ENCODE data around the gene NOL3. TPM values are rescaled to one million over a fixed set of nuclear protein-coding genes. Genes with fewer than 3 reads are reported as not detected.

Gene NOL3
- polyA plus RNA-seq, 1 of the 3 experiments (the other 2 are of a cell fraction): 34.1 TPM

DNA sequence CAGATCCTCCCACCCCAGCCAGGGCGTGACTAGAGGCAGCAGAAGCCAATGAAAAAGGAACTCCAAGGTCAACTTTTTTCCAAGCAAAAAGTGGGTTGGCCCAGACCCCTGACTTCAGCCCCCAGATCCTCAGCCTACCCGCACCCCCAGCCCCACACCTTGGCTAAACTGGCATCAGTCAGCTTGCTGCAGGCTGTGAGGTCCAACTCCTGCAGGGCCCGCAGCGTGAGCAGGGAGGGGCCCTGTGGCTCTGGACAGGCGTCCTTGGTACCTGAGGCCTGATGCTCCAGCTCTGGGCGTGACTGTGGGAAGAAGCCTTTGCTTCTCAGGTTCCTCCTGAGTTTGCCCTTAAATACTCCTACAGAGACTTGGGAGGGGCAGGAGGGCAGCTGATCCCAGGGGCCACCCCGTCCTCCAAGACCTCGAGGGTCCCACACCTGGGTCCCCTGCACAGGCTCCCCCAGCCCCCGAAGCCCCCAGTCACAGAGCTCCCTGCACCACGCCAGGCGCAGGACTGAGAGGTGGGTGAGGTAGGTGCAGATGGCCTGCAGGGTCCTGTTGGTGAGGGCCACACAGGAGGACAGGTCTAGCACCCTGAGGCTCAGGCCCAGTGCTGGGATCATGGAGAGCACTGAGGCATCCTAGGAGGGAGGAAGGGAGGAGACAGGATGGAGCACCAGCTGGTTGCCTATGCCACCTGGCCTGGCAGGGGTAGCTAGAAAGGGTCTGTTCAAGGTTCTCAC is 38.0 kb downstream of the NOL3 start:
- no peaks in the 10 kb centered on the region for H3K27me3 ChIP-seq (ENCODE audit: insufficient read depth)
- ChIA-PET CTCF (interaction anchor here (0.6 to 1.4 kb wide), 6 partner anchors 10 to 190 kb away, joined by 3 to 5 read pairs (median 4); partner anchors contain the start of gene TMEM208), POLR2A (interaction anchor here (1.0 to 4.0 kb wide), 5 partner anchors 9 to 19 kb away, joined by 4 to 21 read pairs (median 8); partner anchors contain the start of gene TMEM208)
- no peak overlapping the region for H2AFZ ChIP-seq (ENCODE audit: low read depth)
- no peaks in the 10 kb centered on the region for H3K9me3 ChIP-seq
- no peak overlapping the region for H3K9ac ChIP-seq
- H3K4me2 ChIP-seq: no peak overlapping the region
- peaks cover 0 to 9% of the 10 kb centered on the region in 2 experiments for H3K36me3 ChIP-seq (replicated peaks in 1 of 2; ENCODE audit: control insufficient read depth in 1 of 2, insufficient read depth in 2 of 2, low read length in 1 of 2)
- no peak for TF ChIP-seq GABPA (IDR thresholded peaks at IDR 0.05; ENCODE audit: low read depth)
- no peak for TF ChIP-seq EP300 (IDR thresholded peaks at IDR 0.05; ENCODE audit: borderline replicate concordance in 1 of 2, low read depth in 1 of 2, low read length in 1 of 2)
- no peak for TF ChIP-seq TAF1 (IDR thresholded peaks at IDR 0.05; ENCODE audit: borderline replicate concordance, low read depth, low read length)
- TF ChIP-seq MEF2A (IDR thresholded peaks at IDR 0.05; ENCODE audit: borderline replicate concordance, low read depth): no peak
- TF ChIP-seq, protein P1, sequence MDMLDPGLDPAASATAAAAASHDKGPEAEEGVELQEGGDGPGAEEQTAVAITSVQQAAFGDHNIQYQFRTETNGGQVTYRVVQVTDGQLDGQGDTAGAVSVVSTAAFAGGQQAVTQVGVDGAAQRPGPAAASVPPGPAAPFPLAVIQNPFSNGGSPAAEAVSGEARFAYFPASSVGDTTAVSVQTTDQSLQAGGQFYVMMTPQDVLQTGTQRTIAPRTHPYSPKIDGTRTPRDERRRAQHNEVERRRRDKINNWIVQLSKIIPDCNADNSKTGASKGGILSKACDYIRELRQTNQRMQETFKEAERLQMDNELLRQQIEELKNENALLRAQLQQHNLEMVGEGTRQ (IDR thresholded peaks at IDR 0.05; ENCODE audit: borderline replicate concordance, low read depth, low read length): no peak
- no peak for TF ChIP-seq FOXM1 (IDR thresholded peaks at IDR 0.05; ENCODE audit: low read depth)
- no peak for TF ChIP-seq MXI1 (IDR thresholded peaks at IDR 0.05; ENCODE audit: low read depth, low read length)
- no peak for TF ChIP-seq RCOR1 (IDR thresholded peaks at IDR 0.05; ENCODE audit: low read length)
- TF ChIP-seq NFIC (IDR thresholded peaks at IDR 0.05; ENCODE audit: borderline replicate concordance): no peak
- no peak for TF ChIP-seq TEAD4 (IDR thresholded peaks at IDR 0.05; ENCODE audit: borderline replicate concordance, insufficient read depth)
- TF ChIP-seq, protein P2, sequence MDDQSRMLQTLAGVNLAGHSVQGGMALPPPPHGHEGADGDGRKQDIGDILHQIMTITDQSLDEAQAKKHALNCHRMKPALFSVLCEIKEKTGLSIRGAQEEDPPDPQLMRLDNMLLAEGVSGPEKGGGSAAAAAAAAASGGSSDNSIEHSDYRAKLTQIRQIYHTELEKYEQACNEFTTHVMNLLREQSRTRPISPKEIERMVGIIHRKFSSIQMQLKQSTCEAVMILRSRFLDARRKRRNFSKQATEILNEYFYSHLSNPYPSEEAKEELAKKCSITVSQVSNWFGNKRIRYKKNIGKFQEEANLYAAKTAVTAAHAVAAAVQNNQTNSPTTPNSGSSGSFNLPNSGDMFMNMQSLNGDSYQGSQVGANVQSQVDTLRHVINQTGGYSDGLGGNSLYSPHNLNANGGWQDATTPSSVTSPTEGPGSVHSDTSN (IDR thresholded peaks at IDR 0.05): no peak
- TF ChIP-seq RAD21 (IDR thresholded peaks at IDR 0.05; ENCODE audit: low read length): no peak
- TF ChIP-seq, protein P3, sequence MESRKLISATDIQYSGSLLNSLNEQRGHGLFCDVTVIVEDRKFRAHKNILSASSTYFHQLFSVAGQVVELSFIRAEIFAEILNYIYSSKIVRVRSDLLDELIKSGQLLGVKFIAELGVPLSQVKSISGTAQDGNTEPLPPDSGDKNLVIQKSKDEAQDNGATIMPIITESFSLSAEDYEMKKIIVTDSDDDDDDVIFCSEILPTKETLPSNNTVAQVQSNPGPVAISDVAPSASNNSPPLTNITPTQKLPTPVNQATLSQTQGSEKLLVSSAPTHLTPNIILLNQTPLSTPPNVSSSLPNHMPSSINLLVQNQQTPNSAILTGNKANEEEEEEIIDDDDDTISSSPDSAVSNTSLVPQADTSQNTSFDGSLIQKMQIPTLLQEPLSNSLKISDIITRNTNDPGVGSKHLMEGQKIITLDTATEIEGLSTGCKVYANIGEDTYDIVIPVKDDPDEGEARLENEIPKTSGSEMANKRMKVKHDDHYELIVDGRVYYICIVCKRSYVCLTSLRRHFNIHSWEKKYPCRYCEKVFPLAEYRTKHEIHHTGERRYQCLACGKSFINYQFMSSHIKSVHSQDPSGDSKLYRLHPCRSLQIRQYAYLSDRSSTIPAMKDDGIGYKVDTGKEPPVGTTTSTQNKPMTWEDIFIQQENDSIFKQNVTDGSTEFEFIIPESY (IDR thresholded peaks at IDR 0.05; ENCODE audit: borderline replicate concordance, low read depth): no peak
- no peak for TF ChIP-seq GATA2 (CRISPR knock-in tag; IDR thresholded peaks at IDR 0.05)
- TF ChIP-seq, protein P4, sequence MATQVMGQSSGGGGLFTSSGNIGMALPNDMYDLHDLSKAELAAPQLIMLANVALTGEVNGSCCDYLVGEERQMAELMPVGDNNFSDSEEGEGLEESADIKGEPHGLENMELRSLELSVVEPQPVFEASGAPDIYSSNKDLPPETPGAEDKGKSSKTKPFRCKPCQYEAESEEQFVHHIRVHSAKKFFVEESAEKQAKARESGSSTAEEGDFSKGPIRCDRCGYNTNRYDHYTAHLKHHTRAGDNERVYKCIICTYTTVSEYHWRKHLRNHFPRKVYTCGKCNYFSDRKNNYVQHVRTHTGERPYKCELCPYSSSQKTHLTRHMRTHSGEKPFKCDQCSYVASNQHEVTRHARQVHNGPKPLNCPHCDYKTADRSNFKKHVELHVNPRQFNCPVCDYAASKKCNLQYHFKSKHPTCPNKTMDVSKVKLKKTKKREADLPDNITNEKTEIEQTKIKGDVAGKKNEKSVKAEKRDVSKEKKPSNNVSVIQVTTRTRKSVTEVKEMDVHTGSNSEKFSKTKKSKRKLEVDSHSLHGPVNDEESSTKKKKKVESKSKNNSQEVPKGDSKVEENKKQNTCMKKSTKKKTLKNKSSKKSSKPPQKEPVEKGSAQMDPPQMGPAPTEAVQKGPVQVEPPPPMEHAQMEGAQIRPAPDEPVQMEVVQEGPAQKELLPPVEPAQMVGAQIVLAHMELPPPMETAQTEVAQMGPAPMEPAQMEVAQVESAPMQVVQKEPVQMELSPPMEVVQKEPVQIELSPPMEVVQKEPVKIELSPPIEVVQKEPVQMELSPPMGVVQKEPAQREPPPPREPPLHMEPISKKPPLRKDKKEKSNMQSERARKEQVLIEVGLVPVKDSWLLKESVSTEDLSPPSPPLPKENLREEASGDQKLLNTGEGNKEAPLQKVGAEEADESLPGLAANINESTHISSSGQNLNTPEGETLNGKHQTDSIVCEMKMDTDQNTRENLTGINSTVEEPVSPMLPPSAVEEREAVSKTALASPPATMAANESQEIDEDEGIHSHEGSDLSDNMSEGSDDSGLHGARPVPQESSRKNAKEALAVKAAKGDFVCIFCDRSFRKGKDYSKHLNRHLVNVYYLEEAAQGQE (IDR thresholded peaks at IDR 0.05; ENCODE audit: low read depth, low read length): no peak
- TF ChIP-seq JUND (IDR thresholded peaks at IDR 0.05): no peak
- TF ChIP-seq ELF1 (IDR thresholded peaks at IDR 0.05): no peak
- H4K20me1 ChIP-seq (ENCODE audit: insufficient read depth): no peaks in the 10 kb centered on the region
- DNase-seq: no peak
- peaks cover 8 to 11% of the 10 kb centered on the region in 2 experiments; a peak in 2 of 4 replicates for H3K4me1 ChIP-seq (ENCODE audit: control insufficient read depth in 1 of 2, insufficient read depth in 2 of 2, low read depth in 1 of 2, low read length in 1 of 2)
- WGBS (ENCODE audit: low lambda C conversion rate): 100% methylated on average over 5 of the region's 11 CpGs
- no peak overlapping the region for H3K4me3 ChIP-seq (ENCODE audit: low read depth in 2 of 2, low read length in 1 of 2)
- H3K9me2 ChIP-seq: no peaks in the 10 kb centered on the region
- H3F3A ChIP-seq (replicated peaks; ENCODE audit: insufficient read depth): peaks cover 4% of the 10 kb centered on the region
- peak overlapping the region in 1 of 2 experiments; percentile 30; a peak in 1 of 4 replicates for H3K27ac ChIP-seq (ENCODE audit: low read depth in 2 of 2, low read length in 1 of 2)
- no peaks in the 10 kb centered on the region for H3K79me2 ChIP-seq (ENCODE audit: insufficient read depth)
